HG03135 (cell line): ENCODE measurements around the gene NDUFAF3.
A peak's percentile ranks its signal among the peaks of the same experiment; 100 is the strongest.

ENCODE experiments used
- ATAC-seq: cut with Tn5 transposase; IDR thresholded peaks from one replicate; pipeline ENCODE4 v1.9.1; 2021; ENCODE audit warnings: mild to moderate bottlenecking, moderate library complexity; ENCODE audit not compliant: unreplicated experiment

NDUFAF3 gene, protein sequence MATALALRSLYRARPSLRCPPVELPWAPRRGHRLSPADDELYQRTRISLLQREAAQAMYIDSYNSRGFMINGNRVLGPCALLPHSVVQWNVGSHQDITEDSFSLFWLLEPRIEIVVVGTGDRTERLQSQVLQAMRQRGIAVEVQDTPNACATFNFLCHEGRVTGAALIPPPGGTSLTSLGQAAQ

DNA sequence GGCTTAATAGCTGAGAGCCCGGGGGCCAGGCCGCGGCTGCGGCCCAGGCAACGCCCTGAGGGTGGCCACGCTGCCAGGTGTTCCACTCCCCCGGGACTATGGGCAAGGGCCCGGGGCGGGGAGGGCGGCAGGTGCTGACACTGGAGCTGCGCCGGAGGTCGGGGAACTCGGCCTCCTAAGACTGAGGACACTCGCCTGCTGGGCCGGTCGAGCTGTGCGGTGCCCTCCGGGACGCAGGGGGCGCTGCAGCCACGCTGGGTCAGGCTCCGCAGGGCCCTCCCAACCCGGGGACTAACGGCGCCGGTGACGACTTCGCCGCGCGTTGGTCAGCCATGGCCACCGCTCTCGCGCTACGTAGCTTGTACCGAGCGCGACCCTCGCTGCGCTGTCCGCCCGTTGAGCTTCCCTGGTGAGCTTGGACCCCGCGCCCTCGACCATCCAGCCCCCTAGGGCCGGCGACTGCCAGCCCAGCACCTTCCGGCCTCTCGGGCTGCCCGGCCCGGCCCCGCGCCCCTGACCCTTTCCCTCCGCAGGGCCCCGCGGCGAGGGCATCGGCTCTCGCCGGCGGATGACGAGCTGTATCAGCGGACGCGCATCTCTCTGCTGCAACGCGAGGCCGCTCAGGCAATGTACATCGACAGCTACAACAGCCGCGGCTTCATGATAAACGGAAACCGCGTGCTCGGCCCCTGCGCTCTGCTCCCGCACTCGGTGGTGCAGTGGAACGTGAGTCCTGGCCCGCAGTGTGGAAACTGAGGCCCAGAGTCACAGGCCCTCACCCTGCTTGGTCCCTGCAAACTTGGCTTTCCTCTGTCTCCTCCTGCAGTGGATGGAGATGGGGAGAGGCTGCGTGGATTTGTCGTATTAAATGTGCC lies at the start of gene NDUFAF3:
TSS of gene NDUFAF3 (plus strand) at position 309 of the 875 bp plus-strand sequence. CDS start at position 333, 24 bp downstream.
- ATAC-seq = peak; percentile 52

DNA sequence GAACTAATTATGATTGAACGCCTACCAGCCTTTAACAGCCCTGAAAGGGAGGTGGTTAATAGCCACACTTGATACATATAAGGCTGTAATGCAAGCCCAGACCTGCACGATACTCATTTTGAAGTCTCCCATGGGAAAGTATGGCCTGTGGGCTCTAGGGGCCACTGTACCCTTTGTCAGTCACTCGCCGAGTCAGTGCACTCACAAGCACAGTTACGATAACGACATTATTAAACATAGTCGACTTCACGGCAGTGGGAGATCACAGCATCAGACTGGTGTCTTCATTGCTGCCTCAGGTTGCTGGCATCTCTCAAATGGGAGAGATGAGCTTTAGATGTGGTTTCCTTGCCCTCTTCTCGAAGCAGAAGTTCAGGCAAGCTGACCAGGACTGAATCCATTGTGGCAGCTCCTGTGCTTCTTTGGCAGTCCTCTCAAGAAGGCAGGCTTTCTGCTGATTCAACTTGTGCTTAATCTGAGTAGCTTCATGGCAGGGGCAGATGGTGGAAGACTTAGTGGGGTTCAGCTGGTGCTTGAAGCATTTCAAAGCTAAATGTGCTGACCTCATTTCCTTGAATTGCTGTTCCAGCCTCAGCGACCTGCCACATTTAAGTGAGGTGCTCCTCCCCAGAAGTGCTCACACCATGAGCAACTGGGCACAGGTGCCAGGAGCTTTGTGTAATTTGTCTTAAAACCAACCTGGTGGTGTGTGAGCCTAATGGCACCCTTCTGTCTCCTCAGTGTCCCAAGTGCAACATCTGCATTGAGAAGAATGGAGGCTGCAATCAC lies 47.7 kb upstream of the NDUFAF3 start:
- no peak for ATAC-seq

DNA sequence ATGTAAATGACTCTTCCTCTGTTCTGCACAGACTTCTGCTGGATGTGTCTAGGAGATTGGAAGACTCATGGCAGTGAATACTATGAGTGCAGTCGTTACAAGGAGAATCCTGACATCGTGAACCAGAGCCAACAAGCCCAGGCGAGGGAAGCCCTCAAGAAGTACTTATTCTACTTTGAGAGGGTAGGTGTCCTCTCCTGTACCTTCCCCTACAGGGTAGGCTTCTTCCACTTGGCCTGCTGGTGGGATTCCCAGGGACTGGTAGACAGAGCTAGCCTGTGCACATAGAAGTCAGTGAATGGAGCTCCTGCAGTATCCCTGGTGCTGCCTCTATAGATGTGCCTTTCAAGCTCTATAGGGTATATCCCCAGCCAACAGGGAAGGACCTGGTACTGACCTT lies 42.5 kb upstream of the NDUFAF3 start:
- ATAC-seq = no peak

DNA sequence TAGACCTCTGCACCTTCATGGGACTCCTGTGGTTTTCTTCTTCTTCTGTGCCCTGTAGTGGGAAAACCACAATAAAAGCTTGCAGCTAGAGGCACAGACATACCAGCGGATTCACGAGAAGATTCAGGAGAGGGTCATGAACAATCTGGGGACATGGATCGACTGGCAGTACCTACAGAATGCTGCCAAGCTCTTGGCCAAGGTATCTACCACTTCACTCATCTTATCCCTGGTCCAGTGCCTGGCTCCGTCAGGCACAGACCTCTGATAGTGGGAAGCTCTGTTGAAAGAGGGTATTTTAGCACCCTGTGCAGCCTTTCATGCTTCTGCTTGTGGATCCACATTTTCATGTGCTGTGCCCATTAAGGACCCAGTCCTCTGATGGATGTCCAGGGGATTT lies 41.6 kb upstream of the NDUFAF3 start:
- no peak for ATAC-seq

DNA sequence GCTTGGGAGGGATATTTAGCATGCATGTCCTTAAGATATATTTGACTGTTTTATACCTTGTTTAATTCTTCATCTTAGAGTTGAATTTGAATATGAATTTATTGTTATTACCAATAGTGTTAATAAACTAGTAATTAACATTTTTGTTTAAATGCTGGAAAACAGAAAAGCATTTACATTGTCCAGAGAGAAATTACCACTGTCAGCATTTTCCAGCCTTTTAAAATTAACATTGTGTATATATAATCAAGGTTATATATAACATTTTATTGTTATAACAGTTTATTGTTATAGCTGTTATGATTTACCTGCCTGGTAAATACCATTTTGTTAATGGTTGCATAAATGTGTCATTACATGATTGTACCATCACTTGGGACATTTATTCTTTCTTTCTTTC lies 39.9 kb upstream of the NDUFAF3 start:
- ATAC-seq = no peak

DNA sequence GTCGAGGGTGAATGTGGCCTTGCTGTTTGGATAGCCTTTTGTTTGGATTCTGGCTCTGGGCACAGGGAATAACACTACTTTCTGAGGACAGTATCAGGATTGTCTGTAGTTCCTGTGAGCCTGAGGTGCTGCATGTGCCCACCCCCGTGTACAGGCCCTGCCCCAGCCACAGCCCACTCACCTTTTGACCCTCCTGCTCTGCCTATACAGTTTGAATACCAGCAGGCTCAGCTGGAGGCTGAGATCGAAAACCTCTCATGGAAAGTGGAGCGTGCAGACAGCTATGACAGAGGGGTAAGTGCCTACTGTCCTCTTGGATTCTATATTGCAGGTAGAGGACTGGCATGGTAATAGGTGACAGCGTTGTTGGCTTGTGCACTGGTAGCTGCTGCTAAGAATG lies 39.2 kb upstream of the NDUFAF3 start:
- no peak for ATAC-seq

DNA sequence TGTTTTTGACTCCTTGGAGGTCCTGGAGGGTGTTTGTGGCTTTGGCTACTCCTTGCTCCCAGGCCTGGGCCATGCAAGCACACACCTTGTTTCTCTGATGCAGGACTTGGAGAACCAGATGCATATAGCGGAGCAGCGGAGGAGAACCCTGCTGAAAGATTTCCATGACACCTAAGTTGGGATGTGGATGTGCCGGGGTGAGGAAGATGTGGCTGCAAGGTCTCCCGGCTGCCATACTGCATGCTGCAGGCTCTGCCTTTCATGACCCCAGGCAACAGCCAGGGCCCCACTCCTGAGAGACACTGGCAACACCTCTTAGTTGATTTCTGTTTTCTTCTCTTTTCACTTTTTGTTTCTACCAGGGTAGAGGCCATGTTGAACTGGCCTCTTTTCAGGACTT lies 38.8 kb upstream of the NDUFAF3 start:
- no peak for ATAC-seq

DNA sequence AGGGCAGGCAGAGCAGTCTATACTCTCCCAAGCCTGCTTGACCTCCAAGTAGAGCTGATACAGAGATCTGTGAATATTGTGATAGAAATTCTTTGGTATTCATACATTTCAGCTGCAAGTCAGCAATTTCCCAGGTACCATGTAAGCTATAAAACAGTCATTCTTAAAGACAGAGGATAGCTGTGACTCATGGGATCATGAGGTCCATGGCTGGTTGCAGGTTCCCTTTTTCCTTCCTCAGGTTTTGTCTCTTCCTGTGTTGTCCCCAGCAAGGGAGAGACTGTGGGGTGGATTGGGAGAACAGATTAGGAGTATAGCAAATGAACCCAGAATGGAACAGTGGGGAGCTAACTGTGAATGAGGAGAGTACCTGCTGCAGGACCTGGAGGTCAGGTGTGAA lies 37.3 kb upstream of the NDUFAF3 start:
- no peak for ATAC-seq

DNA sequence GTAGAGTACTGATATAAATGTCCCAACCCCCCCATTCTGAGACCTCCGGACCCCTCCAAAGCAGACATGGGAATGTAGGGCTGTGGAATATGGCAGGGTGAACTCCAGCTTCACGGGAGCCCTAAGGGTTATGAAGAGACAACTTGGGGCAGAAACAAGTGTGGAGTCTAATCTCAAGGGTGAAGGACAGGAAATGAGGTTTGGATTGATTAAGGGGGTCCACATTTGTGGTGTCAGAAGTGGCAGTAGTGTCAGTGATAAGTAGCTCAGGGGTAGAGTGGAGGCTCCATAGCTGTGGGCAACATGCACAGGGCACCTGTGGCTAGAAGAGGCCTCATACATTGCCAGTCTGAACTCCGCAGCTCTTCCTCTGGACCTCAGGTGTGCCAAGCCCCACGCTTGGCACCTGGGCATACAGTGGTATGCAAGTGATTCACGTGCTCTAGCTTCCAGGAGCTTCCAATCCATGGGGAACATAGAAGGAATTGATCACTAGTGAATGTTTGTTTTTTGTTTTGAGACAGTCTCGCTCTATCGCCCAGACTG lies 36.0 kb upstream of the NDUFAF3 start:
- ATAC-seq = no peak

DNA sequence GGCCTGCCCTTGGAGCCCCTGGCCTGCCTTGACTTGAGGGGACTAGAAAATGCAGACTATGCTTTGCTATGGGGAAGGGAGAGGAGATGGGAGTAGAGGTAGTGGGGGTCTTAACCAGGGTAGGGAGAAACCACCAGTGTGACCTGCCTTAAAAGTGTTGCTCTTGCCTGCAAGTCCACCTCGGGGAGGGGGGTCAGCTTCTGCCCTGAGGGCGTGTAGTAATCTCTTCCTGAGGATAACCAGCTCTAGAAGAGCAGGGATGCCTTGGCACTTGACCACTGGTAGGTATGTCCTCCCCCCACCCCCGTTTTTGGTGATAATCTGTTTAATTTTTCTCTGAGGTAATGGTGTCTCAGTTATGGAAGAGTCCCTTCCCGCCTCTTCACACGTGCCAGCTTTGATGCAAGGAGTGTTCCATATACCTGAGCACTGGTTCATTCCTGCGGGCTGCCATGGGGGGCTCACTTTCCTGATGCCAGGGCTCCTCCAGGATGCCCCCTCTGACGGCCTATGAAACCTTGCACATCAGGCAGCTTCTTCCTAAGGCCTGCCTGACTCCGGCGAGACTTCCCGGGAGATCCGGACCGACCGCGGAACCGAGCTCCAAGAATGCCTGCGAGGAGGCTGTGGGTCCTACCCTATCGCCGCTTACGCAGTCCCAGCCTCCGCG lies 32.7 kb upstream of the NDUFAF3 start:
- no peak for ATAC-seq

DNA sequence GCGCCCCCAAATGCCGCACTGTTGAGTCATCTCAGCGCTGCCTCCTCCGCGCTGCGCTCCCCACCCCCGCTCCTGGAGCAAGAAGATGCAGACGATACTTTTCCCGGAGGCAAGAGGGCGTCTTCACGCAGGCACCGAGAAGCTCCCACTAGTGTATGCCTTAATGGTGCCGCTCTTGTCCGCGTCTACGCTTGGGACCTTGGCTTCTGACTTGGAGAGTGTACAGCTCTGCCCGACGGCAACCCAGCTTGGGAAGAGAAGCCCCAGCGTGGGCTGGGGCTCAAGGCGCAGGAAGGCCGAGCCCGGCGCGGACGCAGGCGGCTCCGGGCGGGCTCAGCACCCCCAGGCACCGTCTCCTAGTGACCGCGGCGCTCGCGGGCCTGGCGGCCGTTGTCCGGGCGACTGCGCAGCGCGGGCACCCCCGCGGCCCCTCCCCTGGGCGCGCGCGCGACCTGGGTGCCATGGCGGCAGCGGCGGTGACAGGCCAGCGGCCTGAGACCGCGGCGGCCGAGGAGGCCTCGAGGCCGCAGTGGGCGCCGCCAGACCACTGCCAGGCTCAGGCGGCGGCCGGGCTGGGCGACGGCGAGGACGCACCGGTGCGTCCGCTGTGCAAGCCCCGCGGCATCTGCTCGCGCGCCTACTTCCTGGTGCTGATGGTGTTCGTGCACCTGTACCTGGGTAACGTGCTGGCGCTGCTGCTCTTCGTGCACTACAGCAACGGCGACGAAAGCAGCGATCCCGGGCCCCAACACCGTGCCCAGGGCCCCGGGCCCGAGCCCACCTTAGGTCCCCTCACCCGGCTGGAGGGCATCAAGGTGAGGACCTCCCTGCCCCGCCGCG lies 31.9 kb upstream of the NDUFAF3 start, which contains the start of gene P4HTM:
TSS of gene P4HTM (plus strand) at position 446 of the 840 bp plus-strand sequence. CDS start at position 462, 16 bp downstream.
- ATAC-seq = peak; percentile 44

DNA sequence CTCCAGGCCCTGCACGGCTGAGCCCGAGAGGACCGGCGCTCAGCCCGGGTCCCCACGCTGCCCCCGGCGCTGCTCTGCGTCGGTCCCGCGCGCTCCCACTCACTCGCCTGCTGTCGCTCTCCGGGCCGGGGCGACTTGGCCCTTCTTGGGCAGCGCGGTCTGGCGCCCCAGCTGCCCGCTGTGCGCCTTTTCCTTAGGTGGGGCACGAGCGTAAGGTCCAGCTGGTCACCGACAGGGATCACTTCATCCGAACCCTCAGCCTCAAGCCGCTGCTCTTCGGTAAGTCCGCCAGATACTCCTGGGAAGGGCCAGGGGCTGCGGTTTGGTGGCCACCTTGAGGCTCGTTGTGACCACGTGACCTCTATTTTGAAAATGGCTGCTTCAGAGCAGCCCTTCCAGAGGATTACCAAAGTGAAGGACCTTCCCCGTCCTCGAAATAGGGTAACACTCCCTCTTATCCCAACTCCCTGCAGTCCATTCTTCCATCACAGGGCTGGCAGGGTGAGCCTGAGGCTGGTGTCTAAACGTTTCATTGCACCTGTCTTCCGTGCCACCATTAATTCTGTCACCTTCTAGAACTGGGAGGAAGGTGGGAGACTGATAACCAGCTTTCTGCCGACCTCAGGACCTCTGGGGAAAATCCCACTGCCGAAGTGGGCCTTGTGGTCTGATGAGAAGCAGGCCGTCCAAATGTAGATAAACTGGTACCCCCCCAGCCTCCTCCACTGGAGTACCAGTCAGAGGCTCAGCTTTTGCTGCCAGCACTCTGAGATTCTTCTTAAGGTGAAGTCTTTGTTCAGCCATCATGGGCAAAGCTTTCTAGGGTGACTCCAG lies 31.1 kb upstream of the NDUFAF3 start:
- peak; percentile 14 for ATAC-seq

DNA sequence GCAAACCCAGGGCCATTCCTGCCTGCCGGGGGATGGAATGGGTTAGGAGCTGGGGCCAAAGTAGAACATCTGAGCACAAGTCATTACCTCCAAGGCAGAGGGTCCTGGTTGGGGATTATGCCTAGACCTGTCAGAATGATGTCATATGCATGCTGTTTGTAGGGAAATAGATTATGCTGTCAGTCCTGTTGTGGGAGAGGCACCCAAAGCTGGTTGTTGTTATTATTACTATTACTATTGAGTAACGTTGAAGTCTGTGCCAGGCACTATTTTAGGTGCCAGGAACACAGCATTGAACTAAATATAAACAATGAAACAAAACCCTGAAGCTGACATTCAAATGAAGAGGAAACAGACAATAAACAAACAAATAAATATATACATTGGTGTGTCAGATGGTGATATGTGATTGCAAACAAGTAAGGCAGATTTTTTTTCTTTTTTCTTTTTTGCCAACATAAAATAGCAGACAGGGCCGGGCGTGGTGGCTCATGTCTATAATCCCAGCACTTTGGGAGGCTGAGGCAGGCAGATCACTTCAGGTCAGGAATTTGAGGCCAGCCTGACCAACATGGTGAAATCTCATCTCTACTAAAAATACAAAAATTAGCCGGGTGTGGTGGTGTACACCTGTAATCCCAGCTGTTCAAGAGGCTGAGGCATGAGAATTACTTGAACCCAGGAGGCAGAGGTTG lies 29.9 kb upstream of the NDUFAF3 start:
- no peak for ATAC-seq

DNA sequence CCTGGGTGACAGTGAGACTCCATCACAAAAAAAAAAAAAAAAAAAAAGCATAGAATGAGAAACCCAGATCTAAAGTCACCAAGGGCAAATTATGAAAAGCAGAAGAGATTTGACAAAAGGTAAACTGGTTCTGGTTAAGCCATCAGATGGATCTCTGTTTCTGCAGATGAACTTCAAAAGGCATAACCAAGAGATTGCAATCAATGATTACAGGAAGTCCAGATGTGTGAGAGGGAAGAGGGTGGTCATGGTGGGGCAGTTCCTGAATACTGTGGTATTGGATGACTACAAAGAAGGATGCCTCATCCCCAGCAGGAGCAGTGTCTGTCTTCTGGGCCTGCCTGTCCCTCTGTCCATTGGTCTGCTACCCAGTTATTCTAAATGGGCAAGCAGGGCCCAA lies 28.1 kb upstream of the NDUFAF3 start:
- ATAC-seq = no peak

DNA sequence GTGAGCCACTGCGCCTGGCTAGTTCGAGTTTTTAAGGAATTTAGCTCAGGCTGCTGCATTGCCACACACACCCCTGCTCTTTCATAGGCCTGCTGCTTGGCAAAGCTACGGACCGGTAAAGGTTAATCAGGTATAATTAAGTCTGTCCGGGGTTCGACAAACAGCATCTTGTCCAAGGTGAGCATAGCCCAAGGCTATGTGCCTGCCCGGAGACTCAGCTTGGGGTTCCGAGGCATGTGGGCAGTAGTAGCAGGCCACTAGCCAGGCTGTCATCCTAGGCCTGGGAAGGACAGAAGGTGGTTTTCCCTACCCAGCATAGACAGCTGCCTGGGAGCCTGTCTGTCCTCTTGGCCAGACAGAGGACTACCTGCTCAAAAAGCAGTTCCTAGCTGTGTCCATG lies 25.3 kb upstream of the NDUFAF3 start:
- ATAC-seq = no peak

DNA sequence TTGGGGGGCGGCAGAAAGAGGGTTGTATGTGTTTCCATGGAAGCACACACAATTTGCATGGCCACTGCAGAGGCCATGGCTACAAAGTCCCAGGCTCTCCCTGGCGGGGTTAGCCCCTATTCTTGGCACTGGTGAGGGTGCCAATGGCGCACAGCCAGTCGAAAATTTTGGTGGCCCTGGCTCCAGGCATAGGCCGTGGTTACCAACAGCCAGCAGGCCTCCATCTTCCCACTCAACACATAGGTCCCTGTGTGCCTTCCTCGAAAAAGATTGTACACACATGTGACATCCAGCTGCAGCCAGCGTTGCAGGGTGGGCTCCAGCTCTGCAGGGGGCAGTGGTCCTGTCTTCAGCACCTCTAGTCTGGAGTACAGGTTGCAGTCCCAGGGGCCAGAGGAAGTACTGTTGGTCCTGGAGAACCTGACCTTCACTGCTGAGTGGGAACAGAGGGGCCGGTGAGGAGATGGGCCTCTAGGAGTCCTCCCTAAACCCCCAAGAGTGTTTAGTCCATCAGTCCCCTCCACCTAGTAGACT lies 24.8 kb upstream of the NDUFAF3 start:
- no peak for ATAC-seq

DNA sequence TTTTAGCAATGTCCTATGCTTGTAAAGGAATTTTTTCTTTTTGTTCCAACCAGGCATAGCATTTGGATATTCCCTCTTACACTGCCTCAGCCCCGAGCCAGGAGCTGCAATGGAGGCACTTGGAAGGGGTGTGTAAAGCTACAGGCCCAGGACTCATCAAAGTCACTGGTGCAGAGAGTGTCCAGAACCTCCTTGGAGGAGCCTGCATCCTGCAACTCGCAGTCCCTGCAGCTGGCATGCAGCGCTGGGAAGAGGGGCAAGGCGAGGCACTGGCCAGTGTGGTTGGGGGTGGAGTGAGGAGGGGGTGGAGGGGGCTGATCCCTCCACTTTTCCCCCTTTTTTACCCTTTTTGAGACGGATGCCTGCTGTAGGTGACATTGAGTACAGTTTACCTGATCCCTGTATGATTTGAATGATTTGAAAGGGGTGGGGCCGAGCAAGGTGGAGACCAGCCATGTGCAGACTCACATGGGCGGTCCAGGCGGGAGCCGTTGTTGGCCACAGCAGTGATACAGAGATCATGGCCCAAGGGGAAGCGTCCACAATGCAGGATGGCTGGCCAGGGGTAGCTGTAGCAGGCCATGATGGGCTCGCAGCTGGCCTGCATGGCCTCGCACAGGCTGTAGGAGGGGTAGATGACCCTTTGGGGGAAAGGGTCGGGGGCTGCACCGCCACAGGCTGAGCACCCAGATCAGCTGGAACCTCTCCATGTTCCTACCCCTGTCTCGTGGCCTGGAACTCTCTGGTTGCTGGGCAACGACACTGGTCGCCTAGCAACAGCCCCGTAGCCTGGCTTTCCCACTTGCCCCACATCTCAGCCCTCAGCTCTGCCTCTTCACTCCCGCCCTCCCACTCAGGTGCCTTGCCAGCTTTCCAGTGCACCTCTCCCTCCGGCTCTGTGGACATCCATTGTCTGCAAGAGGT lies 23.9 kb upstream of the NDUFAF3 start:
- no peak for ATAC-seq
